SW 1271 (cell line): ENCODE results near the gene KIAA0825.
A peak's percentile ranks its signal among the peaks of the same experiment; 100 is the strongest.
"Not testable (repeated sequence)": the region's sequence is repeated elsewhere in the genome, so short reads cannot be mapped to it uniquely, and the experiment has no call there.

ENCODE experiments used
- DNase-seq, 2 experiments: peaks; one replicate each; lab custom pipeline; 2025; lab: John Stamatoyannopoulos, UW

KIAA0825 gene

DNA sequence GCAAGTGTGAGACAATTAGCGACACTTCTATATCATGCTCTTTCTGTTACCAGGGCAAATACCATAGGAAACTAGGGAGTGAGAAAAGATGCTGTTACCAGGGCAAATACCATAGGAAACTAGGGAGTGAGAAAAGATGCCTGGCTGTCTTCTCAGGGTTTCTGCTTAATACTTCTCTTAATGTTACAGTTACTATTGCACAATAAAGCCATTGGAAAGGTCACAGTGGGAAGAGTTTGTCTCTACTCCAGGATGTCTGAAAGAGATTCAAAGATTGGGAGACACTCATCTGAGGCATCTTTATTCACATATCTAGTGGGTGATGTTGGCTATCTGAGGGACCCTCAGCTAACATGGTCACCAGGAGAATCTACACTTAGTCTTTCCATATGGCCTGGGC, 445.3 kb downstream of the KIAA0825 start:
- no peak for DNase-seq

DNA sequence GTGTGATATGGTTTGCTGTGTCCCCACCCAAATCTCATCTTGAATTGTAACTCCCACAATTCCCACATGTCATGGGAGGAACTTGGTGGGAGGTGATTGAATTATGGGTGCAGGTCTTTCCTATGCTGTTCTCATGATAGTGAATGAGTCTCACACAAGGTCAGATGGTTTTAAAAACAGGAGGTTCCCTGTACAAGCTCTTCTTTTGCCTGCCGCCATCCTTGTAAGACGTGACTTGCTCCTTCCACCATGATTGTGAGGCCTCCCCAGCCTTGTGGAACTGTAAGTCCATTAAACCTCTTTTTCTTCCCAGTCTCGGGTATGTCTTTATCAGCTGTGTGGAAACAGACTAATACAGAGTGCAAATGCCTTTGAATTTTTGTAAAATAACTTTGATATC, 447.3 kb downstream of the KIAA0825 start:
- DNase-seq = not testable (repeated sequence)

DNA sequence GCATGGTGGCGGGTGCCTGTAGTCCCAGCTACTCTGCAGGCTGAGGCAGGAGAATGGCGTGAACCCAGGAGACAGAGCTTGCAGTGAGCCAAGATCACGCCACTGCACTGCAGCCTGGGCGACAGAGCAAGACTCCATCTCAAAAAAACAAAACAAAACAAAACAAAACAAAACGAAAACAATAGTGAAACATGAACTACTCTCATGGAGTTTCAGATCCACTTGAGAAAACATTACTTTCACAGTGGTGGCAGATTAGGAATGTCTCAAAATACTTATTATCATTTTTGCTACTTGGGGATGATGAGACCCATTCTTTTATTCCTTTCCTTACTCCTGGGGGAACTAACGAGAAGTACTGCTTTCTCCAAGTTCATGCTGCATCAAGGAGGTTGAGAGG, 448.2 kb downstream of the KIAA0825 start:
- DNase-seq = not testable (repeated sequence)

DNA sequence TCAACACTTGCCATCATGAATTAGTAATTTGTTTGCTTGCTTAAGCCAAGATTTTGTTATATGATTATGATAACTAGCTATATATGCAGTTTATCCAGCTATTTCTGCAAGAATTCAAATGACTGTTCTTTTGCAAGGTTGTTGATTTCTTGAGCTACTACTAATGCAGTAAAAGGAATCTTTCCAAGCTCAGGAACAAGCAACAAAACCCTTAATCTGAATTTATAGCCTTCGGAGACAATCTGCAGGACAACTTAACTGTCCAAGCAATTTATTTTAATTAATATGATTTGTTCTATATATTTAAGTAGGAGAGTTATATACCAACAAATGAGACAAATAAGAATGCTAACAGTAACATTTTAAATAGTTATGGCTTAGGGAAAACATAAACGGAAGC, 450.3 kb downstream of the KIAA0825 start:
- DNase-seq = no peak

DNA sequence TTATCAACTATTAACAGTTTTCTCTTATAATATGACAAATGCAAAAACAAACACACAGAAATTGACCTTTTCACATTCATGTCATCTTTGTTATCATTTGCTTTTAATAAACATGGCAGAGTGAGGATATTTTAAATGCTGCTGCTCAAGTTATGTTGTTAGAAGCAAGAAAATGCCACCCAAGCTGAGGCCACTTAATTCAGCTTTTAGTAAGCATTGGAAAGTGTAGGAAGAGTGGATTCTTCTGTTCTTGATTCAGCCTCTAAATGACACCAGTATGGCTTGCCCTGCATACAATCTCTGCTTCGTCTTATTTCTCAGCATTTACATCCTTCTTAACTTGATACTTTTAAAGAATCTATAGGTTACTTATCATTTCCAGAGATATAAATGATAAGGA, 456.6 kb downstream of the KIAA0825 start:
- no peak for DNase-seq

DNA sequence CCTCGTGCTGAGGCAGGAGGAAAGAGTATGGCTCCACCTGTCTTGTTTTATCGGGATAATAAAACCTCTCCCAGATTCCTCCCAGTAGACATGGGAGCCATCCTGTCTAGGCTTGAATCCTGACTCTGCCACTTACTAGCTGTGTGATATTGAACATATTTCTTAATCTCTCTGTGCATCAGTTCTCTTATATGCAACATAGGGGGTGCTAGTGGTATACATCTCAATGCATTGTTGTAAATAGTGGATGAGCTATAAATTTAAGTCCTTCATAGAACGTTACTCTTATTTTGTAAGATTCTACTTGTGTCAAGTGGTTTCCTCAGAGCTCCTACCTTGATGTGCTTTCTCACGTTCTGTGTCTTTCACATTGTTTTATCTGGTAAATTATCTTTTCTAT, 459.3 kb downstream of the KIAA0825 start:
- no peak for DNase-seq

DNA sequence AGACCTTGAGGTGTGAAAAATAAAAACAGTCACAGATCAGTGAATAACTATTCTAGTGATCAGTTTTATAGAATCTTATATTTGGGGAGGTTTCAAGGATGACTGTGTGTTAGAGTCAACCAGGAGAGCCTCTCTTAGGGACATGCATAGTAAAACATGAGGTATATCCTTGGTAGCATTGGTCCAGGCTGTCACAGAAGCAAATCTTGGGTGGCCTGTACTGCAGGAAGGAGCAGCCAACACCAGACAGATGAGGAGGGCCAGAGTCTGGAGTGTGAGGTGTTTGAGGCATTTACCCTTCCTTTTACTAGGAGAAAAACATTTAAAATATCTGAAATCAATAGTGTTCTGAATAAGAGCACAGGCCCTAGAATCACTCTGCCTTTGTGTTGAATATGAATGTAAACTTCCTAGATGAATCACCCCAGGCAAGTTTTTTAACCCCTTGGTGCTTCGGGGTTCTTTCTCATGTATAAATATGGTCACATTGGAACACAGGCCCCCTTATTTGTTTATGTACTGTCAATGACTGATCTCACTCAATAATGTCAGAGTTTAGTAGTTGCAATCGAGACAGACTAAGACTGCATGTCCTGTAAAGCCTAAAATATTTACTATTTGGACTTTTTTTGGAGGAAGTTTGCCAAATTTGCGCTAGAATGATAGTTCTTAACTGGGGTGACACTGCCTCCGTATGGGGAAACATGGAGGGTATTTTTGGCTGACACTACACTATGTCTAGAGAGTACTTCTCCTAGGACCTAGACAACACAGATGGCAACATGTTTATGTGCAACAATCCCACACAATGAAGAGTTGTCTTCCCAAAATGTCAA, 460.5 kb downstream of the KIAA0825 start:
- no peak for DNase-seq

DNA sequence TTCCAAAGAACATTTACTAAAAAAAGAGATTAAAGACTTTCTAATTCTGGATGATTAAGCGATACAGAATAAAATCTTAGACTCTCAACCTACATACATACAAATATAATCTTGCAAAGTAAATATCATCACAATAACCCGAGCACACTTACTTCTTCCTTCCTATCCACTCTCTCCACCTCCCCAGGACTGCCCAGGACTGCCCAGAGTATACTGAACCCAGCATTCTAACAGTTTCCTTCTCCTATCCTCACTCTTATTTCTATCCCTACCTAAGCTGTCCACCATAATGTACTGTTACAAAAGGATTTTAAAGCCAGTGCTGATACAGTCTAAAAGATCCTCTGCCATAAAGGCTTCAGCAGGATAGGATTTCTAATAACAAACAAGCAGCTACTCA, 463.7 kb downstream of the KIAA0825 start:
- DNase-seq = no peak

DNA sequence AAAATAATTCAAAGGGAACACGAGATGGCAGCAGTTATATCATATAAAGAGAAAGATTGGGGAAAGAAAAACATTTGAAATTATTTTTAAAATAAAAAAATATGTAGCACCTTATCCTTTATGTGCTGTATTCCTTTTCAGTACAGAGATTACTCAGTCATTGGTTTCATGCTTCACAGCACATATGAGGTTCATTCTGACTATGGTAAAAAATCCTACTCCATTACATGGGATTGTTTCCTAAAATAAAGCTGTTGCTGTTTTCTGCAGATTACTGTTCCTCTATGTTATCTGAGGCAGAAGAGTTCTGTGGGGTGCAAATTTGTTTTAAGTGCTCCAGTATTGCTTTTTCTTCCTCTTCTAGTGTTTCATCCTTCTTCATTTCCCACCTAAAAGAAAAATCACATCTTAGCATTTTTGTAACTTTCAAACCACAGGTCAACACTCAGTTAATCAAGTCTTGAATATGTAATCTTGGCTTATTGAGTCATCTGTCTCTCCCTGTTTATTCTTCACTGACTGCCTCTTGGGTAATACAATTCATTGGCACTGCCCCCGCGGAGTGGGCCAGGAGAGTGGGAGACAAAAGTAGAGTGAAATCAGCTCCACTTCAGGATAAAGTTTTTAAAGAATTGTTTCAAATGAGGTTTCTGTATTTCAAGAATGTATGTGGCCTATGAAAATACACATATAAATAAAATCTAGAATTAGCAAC, 464.5 kb downstream of the KIAA0825 start:
- no peak for DNase-seq

DNA sequence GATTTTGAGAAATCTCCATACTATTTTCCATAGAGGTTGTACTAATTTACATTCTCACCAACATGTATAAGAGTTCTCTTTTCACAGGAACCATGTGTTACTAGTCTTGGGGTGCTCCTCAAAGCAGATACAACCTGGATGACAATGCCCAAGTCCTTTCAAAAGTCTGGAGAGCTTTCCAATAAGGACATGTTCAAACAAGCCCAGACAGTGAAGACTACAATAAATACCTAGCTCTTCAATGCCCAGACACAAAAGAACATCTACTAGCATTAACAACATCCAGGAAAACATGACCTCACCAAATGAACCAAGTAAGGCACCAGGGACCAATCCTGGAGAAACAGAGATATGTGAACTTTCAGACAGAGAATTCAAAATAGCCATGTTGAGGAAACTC, 474.8 kb downstream of the KIAA0825 start:
- not testable (repeated sequence) for DNase-seq

DNA sequence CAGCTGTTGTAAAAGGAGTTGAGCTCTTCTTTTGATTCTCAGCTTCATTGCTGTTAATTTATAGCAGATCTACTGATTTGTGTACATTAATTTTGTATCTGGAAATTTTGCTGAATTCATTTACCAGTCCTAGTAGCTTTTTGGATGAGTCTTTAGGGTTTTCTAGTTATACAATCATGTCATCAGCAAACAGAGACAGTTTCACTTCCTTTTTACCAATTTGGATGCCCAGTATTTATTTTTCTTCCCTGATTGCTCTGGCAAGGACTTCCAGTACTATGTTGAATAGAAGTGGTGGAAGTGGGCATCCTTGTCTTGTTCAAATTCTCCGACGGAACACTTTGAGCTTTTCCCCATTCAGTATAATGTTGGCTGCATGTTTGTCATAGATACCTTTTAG, 478.1 kb downstream of the KIAA0825 start:
- DNase-seq = no peak

DNA sequence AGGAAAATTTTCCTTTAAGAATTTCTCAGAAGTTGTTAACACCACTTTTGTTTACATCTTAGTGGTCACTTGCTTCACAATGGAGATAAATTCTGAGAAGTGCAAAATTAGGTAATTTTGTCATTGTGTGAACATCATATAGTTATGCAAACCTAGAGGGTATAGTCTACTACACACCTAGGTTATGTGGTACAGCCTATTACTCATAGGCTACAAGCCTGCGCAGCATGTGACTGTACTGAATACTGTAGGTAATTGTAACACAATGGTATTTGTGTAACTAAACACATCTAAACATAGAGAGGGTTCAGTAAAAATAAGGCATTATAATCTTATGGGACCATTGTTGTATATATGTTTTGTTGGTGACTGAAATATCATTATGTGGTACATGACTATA, 488.3 kb downstream of the KIAA0825 start:
- no peak for DNase-seq

DNA sequence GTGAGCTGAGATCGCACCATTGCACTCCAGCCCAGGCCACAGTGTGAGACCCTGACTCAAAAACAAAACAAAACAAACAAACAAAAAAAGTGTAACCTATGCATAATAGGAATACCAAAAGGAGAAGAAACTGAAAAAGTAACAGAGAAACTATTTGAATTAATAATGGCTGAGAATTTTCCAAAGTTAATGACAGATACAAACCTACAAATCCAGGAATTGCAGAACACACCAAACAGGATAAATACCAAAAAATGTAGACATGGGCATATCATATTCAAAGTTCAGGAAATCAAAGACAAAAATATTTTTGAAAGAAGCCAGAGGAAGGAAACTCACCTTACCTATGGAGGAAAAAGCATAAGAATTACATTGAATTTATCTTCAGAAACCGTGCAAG, 493.3 kb downstream of the KIAA0825 start:
- DNase-seq = no peak

DNA sequence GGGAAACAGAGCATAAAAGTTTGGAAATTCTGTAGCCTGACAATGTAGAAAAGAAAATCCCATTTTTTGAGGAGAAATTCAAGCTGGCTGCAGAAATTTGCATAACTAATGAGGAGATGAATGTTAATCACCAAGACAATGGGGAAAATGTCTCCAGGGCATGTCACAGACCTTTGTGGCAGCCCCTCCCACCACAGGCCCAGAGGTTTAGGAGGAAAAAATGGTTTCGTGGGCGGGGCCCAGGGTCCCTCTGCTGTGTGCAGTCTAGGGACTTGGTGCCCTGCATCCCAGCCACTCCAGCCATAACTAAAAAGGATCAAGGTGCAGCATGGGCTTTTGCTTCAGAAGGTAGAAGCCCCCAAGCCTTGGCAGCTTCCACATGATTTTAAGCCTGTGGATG, 502.1 kb downstream of the KIAA0825 start:
- not testable (repeated sequence) for DNase-seq

DNA sequence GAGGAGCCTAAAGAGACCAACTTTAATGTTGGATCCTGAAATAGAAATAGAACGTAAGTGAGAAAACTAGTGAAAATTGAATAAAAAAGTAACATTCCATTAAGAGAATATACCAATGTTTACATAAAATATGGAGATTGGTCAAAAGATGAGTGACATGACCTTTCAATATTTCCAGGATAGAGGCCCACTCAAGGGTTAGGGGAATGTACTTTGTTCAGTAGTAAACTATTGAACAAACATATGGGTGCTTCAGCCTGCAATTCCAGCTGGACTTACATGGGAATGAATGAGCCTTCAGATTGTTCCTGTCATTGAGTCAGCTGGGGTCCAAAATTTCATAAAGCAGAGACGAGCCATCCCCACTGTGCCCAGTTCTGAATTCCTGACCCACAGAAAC, 505.3 kb downstream of the KIAA0825 start:
- DNase-seq = no peak

DNA sequence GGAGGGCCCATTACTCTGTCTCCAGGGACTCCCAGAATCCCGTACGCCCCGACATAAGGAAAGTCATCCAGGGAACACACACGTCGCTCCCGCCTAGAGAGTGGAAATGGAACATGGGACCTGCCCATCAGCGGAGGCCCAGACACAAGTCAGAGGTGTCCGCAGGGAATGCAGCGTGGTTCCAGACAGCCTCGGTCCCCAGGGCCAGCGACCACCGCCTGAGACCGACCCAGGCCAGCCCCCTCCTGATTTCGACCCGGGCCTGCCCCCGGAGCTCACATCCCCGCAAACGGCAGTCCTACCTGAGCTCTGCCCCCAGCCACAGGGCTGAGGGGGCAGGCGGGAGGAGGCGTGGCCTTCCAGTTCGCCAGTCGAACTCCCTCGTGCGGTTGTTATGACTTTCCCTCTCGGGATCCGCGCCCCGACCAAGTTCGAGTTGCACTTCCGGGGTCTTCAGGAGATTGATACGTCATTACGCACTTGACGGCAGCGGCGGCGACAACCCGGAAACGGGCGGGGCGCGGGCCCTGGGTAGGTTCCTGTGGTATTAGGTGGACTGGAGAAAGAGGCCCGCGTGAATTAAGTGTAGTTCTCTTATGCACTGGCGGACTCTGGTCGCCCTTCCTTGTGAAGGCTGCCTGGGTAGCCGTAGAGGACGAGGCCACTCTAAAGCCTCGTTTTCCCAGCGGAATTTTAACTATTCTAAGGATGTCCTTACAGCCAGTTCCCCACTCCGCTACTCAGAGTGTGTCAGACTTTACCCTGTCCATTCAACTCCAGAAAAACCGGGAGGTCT, 507.0 kb downstream of the KIAA0825 start:
- peak; percentile 72 to 96 for DNase-seq

DNA sequence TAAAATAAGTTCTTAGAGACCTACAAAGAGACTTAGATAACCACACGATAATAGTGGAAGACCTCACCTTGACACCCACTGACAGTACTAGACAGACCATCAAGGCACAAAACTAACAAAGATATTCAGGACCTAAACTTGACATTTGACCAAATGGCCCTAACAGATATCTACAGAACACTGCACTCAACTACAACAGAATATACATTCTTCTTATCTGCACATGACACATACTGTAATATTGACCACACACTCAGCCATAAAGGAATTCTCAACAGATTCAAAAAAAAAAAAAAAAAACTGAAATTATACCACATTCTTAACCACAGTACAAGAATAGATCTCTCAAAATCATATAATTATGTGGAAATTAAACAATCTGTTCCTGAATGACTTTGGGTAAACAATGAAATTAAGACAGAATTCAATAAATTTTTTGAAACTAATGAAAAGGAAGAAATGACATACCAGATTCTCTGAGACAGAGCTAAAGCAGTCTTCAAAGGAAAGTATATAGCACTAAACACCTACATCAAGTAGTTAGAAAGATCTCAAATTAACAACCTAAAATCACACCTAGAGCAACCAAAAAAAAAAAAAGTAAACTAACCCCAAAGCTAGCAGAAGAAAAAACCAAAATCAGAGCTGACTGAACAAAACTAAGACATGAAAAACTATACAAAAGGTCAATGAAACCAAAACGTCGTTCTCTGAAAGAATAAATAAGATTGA, 514.7 kb downstream of the KIAA0825 start:
- DNase-seq = no peak
